HG02870 (cell line): ENCODE data around the gene GRK5.
A peak's percentile ranks its signal among the peaks of the same experiment; 100 is the strongest.
"Not testable (repeated sequence)": the region's sequence is repeated elsewhere in the genome, so short reads cannot be mapped to it uniquely, and the experiment has no call there.

Experiments used
- ATAC-seq: cut with Tn5 transposase; IDR thresholded peaks from one replicate; pipeline ENCODE4 v1.9.1; 2021; ENCODE audit warnings: mild to moderate bottlenecking, moderate library complexity; ENCODE audit not compliant: unreplicated experiment

GRK5 gene

GRCh38 chr10:119431034-119431772 is 223.8 kb downstream of the GRK5 start:
- ATAC-seq = no peak

GRCh38 chr10:119431773-119432135 is 224.4 kb downstream of the GRK5 start:
- no peak for ATAC-seq

- ATAC-seq = not testable (repeated sequence)
Measured at GRCh38 chr10:119434942-119435341, 227.6 kb downstream of the GRK5 start.

- ATAC-seq = no peak
Measured at GRCh38 chr10:119438717-119439116, 231.3 kb downstream of the GRK5 start.

- no peak for ATAC-seq
Measured at GRCh38 chr10:119439922-119440321, 232.6 kb downstream of the GRK5 start.

GRCh38 chr10:119441151-119441821 is 233.9 kb downstream of the GRK5 start:
- ATAC-seq = no peak

- no peak for ATAC-seq
Measured at GRCh38 chr10:119441921-119442757, 234.8 kb downstream of the GRK5 start.

- no peak for ATAC-seq
Measured at GRCh38 chr10:119442758-119443060, 235.3 kb downstream of the GRK5 start.

- ATAC-seq = no peak
Measured at GRCh38 chr10:119443441-119443840, 236.1 kb downstream of the GRK5 start.

- no peak for ATAC-seq
Measured at GRCh38 chr10:119443970-119444660, 236.7 kb downstream of the GRK5 start.

- ATAC-seq = no peak
Measured at GRCh38 chr10:119444866-119445265, 237.5 kb downstream of the GRK5 start.

GRCh38 chr10:119445311-119445934 is 238.1 kb downstream of the GRK5 start:
- ATAC-seq = peak; percentile 56

GRCh38 chr10:119445935-119446317 is 238.6 kb downstream of the GRK5 start:
- ATAC-seq = no peak

GRCh38 chr10:119446441-119447277 is 239.3 kb downstream of the GRK5 start:
- no peak for ATAC-seq

GRCh38 chr10:119447421-119447820 is 240.1 kb downstream of the GRK5 start:
- no peak for ATAC-seq

GRCh38 chr10:119447823-119448546 is 240.6 kb downstream of the GRK5 start:
- ATAC-seq = no peak

GRCh38 chr10:119448628-119449584 is 241.5 kb downstream of the GRK5 start:
- no peak for ATAC-seq
